GM18502 (cell line): ENCODE data around the gene ROPN1L.
A peak's percentile ranks its signal among the peaks of the same experiment; 100 is the strongest.
"Not testable (repeated sequence)": the region's sequence is repeated elsewhere in the genome, so short reads cannot be mapped to it uniquely, and the experiment has no call there.

Experiments used
- ATAC-seq: cut with Tn5 transposase; IDR thresholded peaks from one replicate; pipeline ENCODE4 v1.9.1; 2021; ENCODE audit warnings: mild to moderate bottlenecking; ENCODE audit not compliant: unreplicated experiment, poor library complexity

ROPN1L gene

GRCh38 chr5:10497554-10497953, 55.9 kb downstream of the ROPN1L start:
- no peak for ATAC-seq

- no peak for ATAC-seq
Observed at GRCh38 chr5:10498350-10498749, 56.7 kb downstream of the ROPN1L start.

GRCh38 chr5:10499066-10499465, 57.4 kb downstream of the ROPN1L start:
- no peak for ATAC-seq

DNA sequence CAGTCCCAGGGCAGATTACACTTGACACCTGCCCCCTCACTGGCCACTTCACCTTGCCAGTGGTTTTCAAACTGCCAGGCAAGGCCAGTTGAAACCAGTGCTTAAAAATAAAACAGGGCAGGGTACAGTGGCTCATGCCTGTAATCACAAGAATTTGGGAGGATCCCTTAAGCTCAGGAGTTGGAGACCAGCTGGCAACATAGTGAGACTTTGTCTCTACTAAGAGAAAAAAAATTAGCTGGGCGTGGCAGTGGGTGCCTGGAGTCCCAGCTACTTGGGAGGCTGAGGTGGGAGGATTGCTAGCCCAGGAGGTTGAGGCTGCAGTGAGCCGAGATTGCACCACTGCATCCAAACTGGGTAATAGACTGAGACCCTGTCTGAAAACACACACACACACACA, 58.1 kb downstream of the ROPN1L start:
- ATAC-seq = no peak

GRCh38 chr5:10500669-10501068, 59.0 kb downstream of the ROPN1L start:
- no peak for ATAC-seq

DNA sequence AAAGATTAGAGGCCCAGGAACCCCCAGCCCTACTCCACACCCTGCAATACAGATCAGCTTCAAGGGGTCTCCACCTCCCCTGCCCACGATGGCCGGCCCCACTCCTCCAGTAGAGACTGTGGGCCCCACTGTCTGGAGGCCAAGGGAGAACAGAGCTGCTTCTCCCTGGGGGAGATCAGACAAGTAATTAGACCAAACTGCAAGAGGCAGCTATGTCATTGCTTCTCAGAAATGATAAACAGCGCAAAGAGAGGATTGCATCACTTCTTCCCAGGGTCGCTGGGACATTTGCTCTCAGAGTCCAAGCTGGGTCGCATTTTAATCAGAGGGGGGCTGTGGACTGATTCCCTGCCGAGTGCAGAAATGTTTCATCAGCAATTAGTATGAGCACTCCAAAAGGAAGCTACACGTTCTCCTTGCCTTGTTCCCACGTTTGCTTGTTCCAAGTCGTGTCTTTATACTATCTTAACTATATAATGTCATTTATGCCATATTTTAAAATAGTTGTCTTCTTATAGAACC, 59.9 kb downstream of the ROPN1L start:
- ATAC-seq = no peak

DNA sequence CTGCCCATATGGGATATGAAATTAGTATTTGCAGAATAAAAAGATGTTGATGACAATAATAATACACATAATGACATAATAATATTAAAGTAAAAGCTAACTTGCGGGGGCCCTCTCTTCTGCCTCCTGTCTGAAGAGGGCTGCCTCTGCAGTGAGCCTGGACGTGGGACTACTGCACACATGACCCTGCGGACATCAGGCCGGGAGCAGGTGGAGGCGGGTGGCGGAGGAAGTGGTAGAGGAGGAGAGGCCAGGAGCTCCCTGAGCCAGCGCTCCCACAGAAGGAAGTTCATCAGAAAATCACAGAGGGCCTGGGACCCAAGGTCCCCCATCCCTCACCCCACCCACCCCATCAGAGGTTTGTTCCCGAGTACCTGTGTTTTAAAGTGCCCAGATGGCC, 60.5 kb downstream of the ROPN1L start:
- ATAC-seq = no peak

GRCh38 chr5:10502578-10502977, 60.9 kb downstream of the ROPN1L start:
- ATAC-seq = no peak

- no peak for ATAC-seq
Observed at GRCh38 chr5:10503321-10503720, 61.6 kb downstream of the ROPN1L start.

- no peak for ATAC-seq
Observed at GRCh38 chr5:10503997-10504793, 62.5 kb downstream of the ROPN1L start.

GRCh38 chr5:10505517-10506095, 63.9 kb downstream of the ROPN1L start:
- peak; percentile 84 for ATAC-seq

DNA sequence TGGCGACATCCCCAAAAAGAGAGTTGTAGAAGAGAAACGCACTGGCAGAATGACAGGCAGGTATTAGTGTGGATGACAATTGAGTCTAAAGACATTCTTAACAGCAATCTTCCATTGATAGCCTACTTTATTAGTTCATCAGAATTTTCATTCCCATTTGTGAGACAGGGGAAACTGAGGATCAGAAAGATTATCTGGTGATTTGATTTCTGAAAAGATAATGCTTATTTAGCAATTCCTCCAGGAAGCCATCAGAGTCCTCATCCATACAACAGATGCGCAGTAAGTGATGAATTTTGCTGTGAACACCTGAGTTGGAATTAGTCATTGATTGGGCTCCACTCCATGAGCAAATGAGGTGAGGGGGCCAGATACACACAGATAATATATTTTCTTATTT, 64.9 kb downstream of the ROPN1L start:
- no peak for ATAC-seq

DNA sequence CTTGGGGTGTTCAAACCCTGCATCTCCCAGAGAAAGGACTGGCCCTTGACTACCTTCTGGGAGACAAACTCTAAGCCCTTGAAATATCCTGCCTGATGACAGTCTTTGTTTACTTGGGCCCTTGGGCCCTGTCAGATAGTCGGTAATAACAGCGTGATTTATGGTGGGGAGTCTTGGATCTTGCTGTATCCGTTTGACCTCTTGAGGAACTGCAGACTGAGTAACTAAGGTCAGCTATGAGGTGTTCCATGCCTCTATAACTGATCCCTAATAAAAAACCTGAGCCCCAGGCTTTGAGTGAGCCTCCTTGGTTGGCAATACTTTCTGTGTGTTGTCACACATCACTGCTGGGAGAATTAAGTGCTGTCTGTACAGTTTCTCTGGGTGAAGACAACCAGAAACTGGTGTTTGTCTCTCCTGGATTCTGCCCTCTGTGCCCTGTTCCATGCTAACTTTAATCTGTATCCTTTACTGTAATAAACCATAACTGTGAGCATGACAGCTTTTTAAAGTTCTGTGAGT, 66.0 kb downstream of the ROPN1L start:
- ATAC-seq = no peak

DNA sequence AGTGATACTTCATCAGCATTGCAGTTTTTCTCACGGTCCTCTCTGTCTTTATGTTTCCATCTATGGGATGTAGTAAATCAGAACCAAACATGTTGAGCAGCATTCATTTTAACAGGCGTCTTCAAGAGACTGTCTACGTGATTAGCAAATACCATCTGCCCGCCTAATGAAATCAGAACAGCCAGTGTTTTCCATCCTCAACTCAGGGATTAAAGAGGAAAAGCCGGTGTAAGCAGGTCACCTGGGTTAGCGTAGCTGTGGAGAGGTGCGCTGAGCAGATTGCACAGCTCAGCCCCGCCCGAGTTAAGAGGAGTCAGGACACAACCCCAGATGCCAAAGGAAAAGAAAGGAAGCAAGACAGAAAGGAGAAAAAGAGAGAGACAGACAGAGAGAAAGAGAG, 67.9 kb downstream of the ROPN1L start:
- no peak for ATAC-seq

- ATAC-seq = no peak
Observed at GRCh38 chr5:10511741-10512640, 70.3 kb downstream of the ROPN1L start.

DNA sequence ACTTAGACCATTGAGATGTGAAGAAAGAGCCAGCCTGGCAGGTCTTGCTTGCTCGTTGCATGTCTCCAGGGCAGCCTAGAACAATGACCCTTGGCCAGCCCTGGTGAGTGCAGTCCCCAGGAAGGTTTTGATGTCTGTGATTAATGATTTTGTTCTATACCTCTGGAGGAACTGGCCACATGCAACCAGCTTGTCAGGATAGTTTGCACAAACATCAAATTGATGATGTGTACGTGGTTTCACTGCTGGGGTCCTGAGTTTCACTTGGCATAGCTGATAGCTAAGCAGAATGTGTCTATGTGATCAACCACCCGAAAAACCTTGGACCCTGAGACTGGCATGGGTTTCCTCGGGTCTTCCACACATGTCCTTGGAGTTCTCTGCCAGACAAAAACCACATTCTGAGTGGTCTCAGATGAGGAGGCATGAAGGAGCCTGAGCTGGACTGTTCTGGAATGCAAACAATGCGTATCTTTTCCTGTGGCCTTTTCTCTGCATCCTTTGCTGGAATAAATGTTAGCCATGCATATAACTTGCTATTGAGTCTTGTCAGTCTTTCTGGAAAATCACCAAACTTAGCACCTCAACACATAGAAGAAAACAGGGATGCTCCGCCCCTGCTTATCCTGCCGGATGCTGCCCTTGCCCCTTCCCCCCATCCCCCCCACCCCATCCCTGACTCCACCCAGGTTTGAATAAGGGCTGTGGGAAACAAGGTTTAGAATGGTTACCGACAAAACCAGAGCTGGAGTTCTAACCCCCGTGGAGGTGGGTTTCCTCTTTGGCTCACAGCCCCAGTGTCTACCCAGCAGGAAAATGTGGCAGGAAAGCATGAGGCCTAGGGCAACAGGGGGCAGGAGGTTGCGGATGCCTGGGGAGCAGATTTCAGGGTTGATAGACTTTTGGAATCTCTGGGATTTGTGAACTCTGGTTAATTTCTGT, 72.1 kb downstream of the ROPN1L start:
- no peak for ATAC-seq

- not testable (repeated sequence) for ATAC-seq
Observed at GRCh38 chr5:10514572-10514971, 72.9 kb downstream of the ROPN1L start.
